ENCODE data around the gene PCDHGA12. TPM values are rescaled to one million over a fixed set of nuclear protein-coding genes. Genes with fewer than 3 reads are reported as not detected.
"Not testable (repeated sequence)": the region's sequence is repeated elsewhere in the genome, so short reads cannot be mapped to it uniquely, and the experiment has no call there.

PCDHGA12 gene
- total and polyA plus RNA-seq, 12 donors = 1.6 to 9.2 (median 5.9) TPM

- TF ChIP-seq CTCF (IDR thresholded peaks at IDR 0.05) = peak; percentile 33 to 68 (median 62)
Measured at GRCh38 chr5:141397756-141398551, 32.4 kb upstream of the PCDHGA12 start, which contains the start of gene PCDHGB5. TSS of gene PCDHGB5 (plus strand) at chr5:141397947. CDS start at chr5:141398128, 181 bp downstream.

GRCh38 chr5:141398608-141399007 is 31.7 kb upstream of the PCDHGA12 start:
- Histone ChIP-seq H3K4me1 (peaks cover 0 to 5% (median 0%) of the 10 kb centered on the region in 9 donors), H3K27me3 (peaks cover 0 to 84% (median 0%) of the 10 kb centered on the region in 7 donors), H3K27ac (no peak overlapping the region), H3K4me3 (no peak overlapping the region), H3K9me3 (peaks cover 0 to 94% (median 51%) of the 10 kb centered on the region in 11 donors), H3K36me3 (peaks cover 0 to 31% (median 0%) of the 10 kb centered on the region in 9 donors)
- TF ChIP-seq CTCF (IDR thresholded peaks at IDR 0.05) = peak in 2 of 9 donors; percentile 9 to 18
- 28 to 34% methylated on average over 15 of the region's 15 CpGs for WGBS, 2 donors
- intact Hi-C loops (cut with DNase I) = no loop called here
- ATAC-seq (peak in 4 of 8 donors; percentile 41 to 56 (median 50)), DNase-seq (no peak)

More at GRCh38 chr5:141397756-141398551, 32.4 kb upstream of the PCDHGA12 start, which contains the start of gene PCDHGB5:
- H3K36me3 ChIP-seq = peaks cover 0 to 31% (median under 1%) of the 10 kb centered on the region in 9 donors
- peak in 1 of 2 donors; percentile 50 for DNase-seq
- intact Hi-C loops (cut with DNase I); H3K4me1 ChIP-seq: not testable (repeated sequence)
- peaks cover 0 to 84% (median 0%) of the 10 kb centered on the region in 7 donors for H3K27me3 ChIP-seq
- peaks cover 0 to 94% (median 49%) of the 10 kb centered on the region in 11 donors for H3K9me3 ChIP-seq
- H3K27ac ChIP-seq = peak within 1 kb of the TSS in 3 of 10 donors; percentile 44 to 49 (median 45)
- WGBS, 2 donors = 11 to 15% methylated on average over 23 to 24 of the region's 43 CpGs
- peak; percentile 80 to 98 (median 92) for ATAC-seq
- H3K4me3 ChIP-seq = peak within 1 kb of the TSS in 7 of 10 donors; percentile 22 to 46 (median 42)

GRCh38 chr5:141399555-141400258 is 30.6 kb upstream of the PCDHGA12 start:
- peaks cover 0 to 35% (median 0%) of the 10 kb centered on the region in 9 donors for H3K36me3 ChIP-seq
- intact Hi-C loops (cut with DNase I) = loop anchor here in 1 of 10 donors (10.0 kb wide), 1 partner anchor 45 kb away; the partner anchor contains the start of genes PCDHGA4, PCDHGB1 and PCDHGB2
- no peak overlapping the region for H3K4me3 ChIP-seq
- no peak overlapping the region for H3K27ac ChIP-seq
- H3K9me3 ChIP-seq = peaks cover 0 to 94% (median 55%) of the 10 kb centered on the region in 11 donors
- H3K4me1 ChIP-seq = peaks cover 0 to 5% (median 0%) of the 10 kb centered on the region in 9 donors
- ATAC-seq (peak in 1 of 8 donors; percentile 40), DNase-seq (no peak)
- H3K27me3 ChIP-seq = peaks cover 0 to 84% (median 0%) of the 10 kb centered on the region in 7 donors
- no peak for TF ChIP-seq CTCF (IDR thresholded peaks at IDR 0.05)
- WGBS, 2 donors = 33 to 34% methylated on average over 60 to 61 of the region's 61 CpGs

Data from heart right ventricle (tissue), 16 donors.